ENCODE data around the gene ALOXE3. TPM values are rescaled to one million over a fixed set of nuclear protein-coding genes. Genes with fewer than 3 reads are reported as not detected.

Gene ALOXE3
- total and polyA plus RNA-seq, 2 experiments from 2014 or later = 0.10 TPM; not detected in 1

DNA sequence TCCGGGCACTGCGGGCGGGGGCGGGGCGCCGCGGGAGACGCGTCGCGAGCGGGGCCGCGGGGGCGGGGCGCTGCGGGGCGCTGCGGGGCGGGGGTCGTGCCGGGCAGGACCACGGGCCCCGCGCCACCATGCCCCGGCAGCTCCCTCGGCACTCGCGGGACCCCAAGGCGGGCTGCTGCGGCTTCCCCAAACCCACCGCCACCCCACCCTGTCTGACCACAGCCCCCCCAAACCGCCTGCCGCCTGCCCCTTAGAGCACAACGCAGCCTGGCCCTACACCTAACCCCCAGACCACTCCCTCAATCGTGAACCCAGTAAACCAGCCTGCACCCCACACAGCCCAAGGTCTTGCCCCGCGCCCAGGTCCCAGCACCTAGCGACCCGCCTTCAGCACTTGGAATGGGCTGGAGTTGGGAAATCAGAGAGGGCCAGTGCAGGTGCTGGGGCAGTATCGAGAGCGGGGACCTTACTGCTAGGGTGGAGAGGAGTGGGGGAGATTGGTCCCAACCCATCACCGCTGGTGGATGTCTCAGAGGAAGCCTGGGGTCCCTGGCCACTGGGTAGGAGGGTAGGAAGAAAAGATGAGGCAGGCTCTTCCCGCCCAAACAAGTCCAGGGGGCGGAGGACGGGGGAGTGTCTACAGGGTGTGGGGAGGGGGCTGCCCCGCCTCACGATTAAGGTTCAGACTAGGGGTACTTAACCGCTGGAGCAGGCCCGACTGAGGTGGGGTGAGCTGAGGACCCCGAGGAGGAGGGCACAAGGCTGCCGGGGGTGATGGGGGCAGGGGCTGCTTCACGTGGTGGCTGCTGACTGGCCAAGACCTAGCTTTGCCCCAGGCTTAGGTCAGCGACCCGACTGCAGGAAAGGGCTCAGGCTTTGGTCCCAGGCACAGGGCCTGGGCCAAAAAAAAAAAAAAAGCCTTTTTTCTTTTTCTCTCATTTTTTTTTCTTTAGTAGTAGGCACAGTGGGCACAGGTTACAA, 45.0 kb upstream of the ALOXE3 start:
- H3K27ac ChIP-seq = peak overlapping the region; percentile 96
- DNase-seq (ENCODE audit: low read depth in 1 of 2, low spot score in 1 of 2) = peak in 1 of 2 donors; percentile 32
- H3K27me3 ChIP-seq = no peaks in the 10 kb centered on the region
- peaks cover 5% of the 10 kb centered on the region for H3K36me3 ChIP-seq
- no peak for TF ChIP-seq CTCF (IDR thresholded peaks at IDR 0.05; ENCODE audit: low read depth, low read length)
- no peaks in the 10 kb centered on the region for H3K9me3 ChIP-seq (ENCODE audit: low read depth)
- peak overlapping the region; percentile 100 for H3K4me3 ChIP-seq
- H3K4me1 ChIP-seq (ENCODE audit: low read depth) = peaks cover 16% of the 10 kb centered on the region

GRCh38 chr17:8162233-8162996, 44.1 kb upstream of the ALOXE3 start, which contains the start of gene VAMP2:
Gene VAMP2, minus strand, starts transcription at chr17:8162948. Its CDS starts 69 bp downstream, at chr17:8162879.
- TF ChIP-seq CTCF (IDR thresholded peaks at IDR 0.05; ENCODE audit: low read depth, low read length) = no peak
- H3K4me3 ChIP-seq = peak within 1 kb of the TSS; percentile 100
- peak within 1 kb of the TSS; percentile 96 for H3K27ac ChIP-seq
- peak; percentile 79 to 87 for DNase-seq (ENCODE audit: low read depth in 1 of 2, low spot score in 1 of 2)
- peaks cover 16% of the 10 kb centered on the region for H3K4me1 ChIP-seq (ENCODE audit: low read depth)
- H3K9me3 ChIP-seq (ENCODE audit: low read depth) = no peaks in the 10 kb centered on the region
- H3K36me3 ChIP-seq = peaks cover 5% of the 10 kb centered on the region
- no peaks in the 10 kb centered on the region for H3K27me3 ChIP-seq

DNA sequence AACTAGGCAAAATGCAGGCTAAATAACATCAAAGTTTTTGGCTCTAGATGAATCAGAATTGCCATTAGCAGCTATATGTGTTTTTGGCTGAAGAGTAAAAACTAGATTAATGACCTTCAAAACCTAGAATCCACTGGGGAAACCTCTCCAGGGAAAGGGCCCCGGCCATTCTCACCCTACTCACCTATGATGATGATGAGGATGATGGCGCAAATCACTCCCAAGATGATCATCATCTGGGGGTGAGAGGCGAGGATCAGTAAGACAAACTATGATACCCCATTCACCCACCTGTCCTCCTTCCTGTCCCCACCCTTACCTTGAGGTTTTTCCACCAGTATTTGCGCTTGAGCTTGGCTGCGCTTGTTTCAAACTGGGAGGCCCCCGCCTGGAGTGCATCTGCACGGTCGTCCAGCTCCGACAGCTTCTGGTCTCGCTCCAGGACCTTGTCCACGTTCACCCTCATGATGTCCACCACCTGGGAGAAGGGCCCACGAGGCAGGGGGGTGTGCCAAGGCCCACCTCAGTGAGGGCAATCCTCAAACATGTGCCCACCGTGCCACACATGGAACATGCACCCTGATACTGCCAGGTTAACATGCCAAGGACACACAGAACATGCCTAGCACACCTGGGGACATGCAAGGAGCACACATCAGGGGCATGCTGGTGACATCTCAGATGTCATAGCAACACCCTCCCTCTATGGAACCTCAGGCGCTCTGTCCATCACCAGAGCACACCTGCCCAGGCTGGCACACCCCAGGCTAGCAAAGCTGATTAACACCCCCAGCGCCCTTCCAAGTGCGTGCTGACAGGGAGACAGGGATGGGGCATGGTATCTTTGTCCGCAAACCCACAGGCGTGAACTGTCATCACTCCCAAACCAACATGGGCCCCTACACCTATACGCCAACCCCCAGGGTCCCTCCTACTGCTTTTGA, 43.2 kb upstream of the ALOXE3 start:
- no peaks in the 10 kb centered on the region for H3K27me3 ChIP-seq
- no peak for TF ChIP-seq CTCF (IDR thresholded peaks at IDR 0.05; ENCODE audit: low read depth, low read length)
- peaks cover 16% of the 10 kb centered on the region for H3K4me1 ChIP-seq (ENCODE audit: low read depth)
- peak overlapping the region; percentile 96 for H3K27ac ChIP-seq
- no peak for DNase-seq (ENCODE audit: low read depth in 1 of 2, low spot score in 1 of 2)
- H3K36me3 ChIP-seq = peaks cover 5% of the 10 kb centered on the region
- no peaks in the 10 kb centered on the region for H3K9me3 ChIP-seq (ENCODE audit: low read depth)
- peak overlapping the region; percentile 100 for H3K4me3 ChIP-seq

DNA sequence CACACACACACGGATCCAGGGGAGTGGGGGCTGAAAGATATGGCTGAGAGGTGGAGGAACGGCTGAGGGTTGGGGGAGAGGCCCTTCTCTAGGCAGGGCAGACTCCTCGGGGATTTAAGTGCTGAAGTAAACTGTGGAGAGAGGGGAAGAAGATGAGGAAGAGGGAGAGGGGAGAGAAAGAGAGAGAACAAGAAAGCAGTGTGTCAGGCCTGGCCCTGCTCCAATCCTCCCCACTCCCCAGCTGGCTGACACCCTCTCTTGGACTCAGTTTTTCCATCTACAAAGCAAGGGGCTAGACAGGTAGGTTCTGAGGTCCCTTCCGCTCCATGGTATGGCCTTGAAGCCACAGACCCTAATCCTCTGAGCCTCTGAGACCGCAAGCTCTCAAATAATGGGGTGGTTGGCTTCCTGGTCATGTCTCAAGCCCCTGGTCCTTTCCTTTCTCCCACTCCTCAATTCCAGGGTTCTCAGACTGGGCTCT, 42.5 kb upstream of the ALOXE3 start:
- no peak for DNase-seq (ENCODE audit: low read depth in 1 of 2, low spot score in 1 of 2)
- Histone ChIP-seq H3K4me3 (no peak overlapping the region), H3K27ac (peak overlapping the region; percentile 32), H3K36me3 (peaks cover 5% of the 10 kb centered on the region), H3K27me3 (no peaks in the 10 kb centered on the region), H3K9me3 (ENCODE audit: low read depth) (no peaks in the 10 kb centered on the region), H3K4me1 (ENCODE audit: low read depth) (peaks cover 16% of the 10 kb centered on the region)
- no peak for TF ChIP-seq CTCF (IDR thresholded peaks at IDR 0.05; ENCODE audit: low read depth, low read length)

All from cardiac muscle cell (in vitro differentiated cells and primary cell).